T-helper 1 cell treated with Interleukin-12 subunit alpha and Interleukin-12 subunit beta and Interleukin-4 antibody, amounts not matched to agents 30 μg/mL and 1 μg/mL, for 36 hours (primary cell): ENCODE data around the gene PTRH2.
"Not testable (repeated sequence)": the region's sequence is repeated elsewhere in the genome, so short reads cannot be mapped to it uniquely, and the experiment has no call there.

Experiments
- H3K27ac Mint-ChIP-seq: one replicate; pipeline ENCODE4 v1.8.0; 2021; ENCODE audit warnings: mild to moderate bottlenecking, mixed read lengths
- H3K27me3 Mint-ChIP-seq: one replicate; pipeline ENCODE4 v1.8.0; 2021; ENCODE audit warnings: low read depth, mixed read lengths
- H3K36me3 Mint-ChIP-seq: one replicate; pipeline ENCODE4 v1.8.0; 2021; ENCODE audit warnings: low read depth, mixed read lengths
- H3K4me1 Mint-ChIP-seq: one replicate; pipeline ENCODE4 v1.8.0; 2021; ENCODE audit warnings: low read depth, mixed read lengths
- H3K4me3 Mint-ChIP-seq: one replicate; pipeline ENCODE4 v1.8.0; 2021; ENCODE audit warnings: mild to moderate bottlenecking, moderate library complexity, mixed read lengths
- H3K9me3 Mint-ChIP-seq: one replicate; pipeline ENCODE4 v1.8.0; 2021; ENCODE audit warnings: mixed read lengths

PTRH2 gene

DNA sequence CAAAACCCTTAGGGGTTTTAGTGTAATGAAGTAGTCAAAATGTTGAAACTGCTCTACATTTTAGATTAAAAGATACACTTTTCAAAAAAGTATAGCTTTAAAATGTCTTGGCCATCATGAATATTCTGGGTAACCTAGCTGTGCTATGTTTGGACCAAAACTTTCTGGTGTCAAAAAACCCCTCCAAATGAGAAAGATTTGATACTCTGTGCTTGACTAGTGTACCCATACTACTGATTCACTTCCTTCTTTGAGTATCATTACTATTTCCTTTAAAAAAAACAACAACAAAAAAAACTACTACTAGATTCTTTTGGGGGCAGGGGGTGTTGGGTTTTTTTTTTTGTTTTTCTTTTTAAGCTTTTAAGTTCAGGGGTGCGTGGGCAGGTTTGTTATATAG, 37.3 kb downstream of the PTRH2 start:
- H3K4me1 Mint-ChIP-seq = peaks cover 20% of the 10 kb centered on the region
- H3K9me3 Mint-ChIP-seq = no peaks in the 10 kb centered on the region
- no peaks in the 10 kb centered on the region for H3K27me3 Mint-ChIP-seq
- H3K4me3 Mint-ChIP-seq = no peak overlapping the region
- H3K27ac Mint-ChIP-seq = peak overlapping the region; percentile 13
- H3K36me3 Mint-ChIP-seq = peaks cover 42% of the 10 kb centered on the region

- Mint-ChIP-seq H3K36me3 (peaks cover 42% of the 10 kb centered on the region), H3K27me3 (no peaks in the 10 kb centered on the region), H3K27ac (no peak overlapping the region), H3K4me3 (no peak overlapping the region), H3K9me3 (no peaks in the 10 kb centered on the region), H3K4me1 (peaks cover 20% of the 10 kb centered on the region)
Measured at GRCh38 chr17:59669411-59669810, 37.8 kb downstream of the PTRH2 start.

DNA sequence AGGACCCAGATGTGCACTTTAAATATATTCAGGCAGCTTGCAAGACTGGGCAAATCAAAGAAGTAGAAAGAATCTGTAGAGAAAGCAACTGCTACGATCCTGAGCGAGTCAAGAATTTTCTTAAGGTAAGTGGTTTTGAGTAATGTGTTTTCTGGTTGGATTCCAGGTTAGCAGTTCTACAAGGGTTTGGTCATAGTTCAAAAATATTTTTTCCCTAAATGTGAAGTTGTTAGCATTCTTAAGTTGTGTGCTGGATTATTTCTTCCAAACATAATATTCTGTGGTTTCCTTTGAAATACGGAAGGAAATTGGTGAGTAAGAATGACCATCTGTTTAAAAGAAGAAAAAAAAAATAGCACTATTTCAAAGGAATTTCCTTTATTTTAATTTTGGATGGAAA, 38.4 kb downstream of the PTRH2 start:
- Mint-ChIP-seq H3K36me3 (peaks cover 44% of the 10 kb centered on the region), H3K27me3 (no peaks in the 10 kb centered on the region), H3K27ac (no peak overlapping the region), H3K4me3 (no peak overlapping the region), H3K9me3 (no peaks in the 10 kb centered on the region), H3K4me1 (peaks cover 20% of the 10 kb centered on the region)

GRCh38 chr17:59666235-59666634, 41.0 kb downstream of the PTRH2 start:
- H3K9me3 Mint-ChIP-seq = no peaks in the 10 kb centered on the region
- peaks cover 12% of the 10 kb centered on the region for H3K4me1 Mint-ChIP-seq
- no peak overlapping the region for H3K27ac Mint-ChIP-seq
- peaks cover 44% of the 10 kb centered on the region for H3K36me3 Mint-ChIP-seq
- H3K27me3 Mint-ChIP-seq = no peaks in the 10 kb centered on the region
- H3K4me3 Mint-ChIP-seq = no peak overlapping the region

- H3K27me3 Mint-ChIP-seq, H3K27ac Mint-ChIP-seq: not testable (repeated sequence)
- H3K36me3 Mint-ChIP-seq = peaks cover 44% of the 10 kb centered on the region
Measured at GRCh38 chr17:59656624-59657023, 50.6 kb downstream of the PTRH2 start.

DNA sequence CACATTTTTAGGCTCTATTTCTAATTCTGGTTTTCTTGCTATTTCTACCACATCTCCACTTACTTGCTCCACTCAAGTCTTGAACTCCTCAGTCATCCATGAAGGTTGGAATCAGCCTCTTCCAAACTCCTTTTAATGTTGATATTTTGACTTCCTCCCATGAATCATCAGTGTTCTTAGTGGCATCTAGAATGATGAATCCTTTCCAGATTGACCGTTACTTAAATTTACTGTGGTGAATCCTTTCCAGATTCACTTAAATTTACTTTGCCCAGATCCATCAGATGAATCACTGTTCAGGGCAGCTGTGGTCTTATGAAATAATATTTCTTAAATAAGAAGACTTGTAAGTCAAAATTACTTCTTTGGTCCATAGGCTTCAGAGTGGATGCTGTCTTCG, 55.1 kb downstream of the PTRH2 start:
- peaks cover 51% of the 10 kb centered on the region for H3K36me3 Mint-ChIP-seq
- H3K27ac Mint-ChIP-seq = no peak overlapping the region
- peaks cover 27% of the 10 kb centered on the region for H3K4me1 Mint-ChIP-seq
- H3K27me3 Mint-ChIP-seq = no peaks in the 10 kb centered on the region
- no peak overlapping the region for H3K4me3 Mint-ChIP-seq
- no peaks in the 10 kb centered on the region for H3K9me3 Mint-ChIP-seq

More at GRCh38 chr17:59656624-59657023, 50.6 kb downstream of the PTRH2 start:
- not testable (repeated sequence) for H3K4me3 Mint-ChIP-seq, H3K9me3 Mint-ChIP-seq
- H3K4me1 Mint-ChIP-seq = peaks cover 11% of the 10 kb centered on the region

DNA sequence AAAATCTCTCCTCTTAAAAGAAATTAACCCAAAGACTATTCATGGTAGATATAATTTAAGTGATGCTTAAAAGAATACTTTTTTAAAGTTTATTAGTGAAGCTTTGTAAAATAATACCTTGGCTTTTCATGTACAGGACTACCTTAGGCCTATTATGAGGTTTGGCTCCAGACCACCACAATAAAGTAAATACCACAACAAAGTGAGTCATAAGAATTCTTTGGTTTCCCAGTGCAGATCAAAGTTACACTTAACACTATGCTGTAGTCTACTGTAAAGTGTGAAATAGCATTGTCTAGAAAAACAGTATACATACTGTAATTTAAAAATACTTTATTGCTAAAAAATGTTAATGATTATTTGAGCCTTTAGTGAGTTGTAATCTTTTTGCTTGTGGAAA, 55.9 kb downstream of the PTRH2 start:
- H3K4me1 Mint-ChIP-seq = peaks cover 30% of the 10 kb centered on the region

GRCh38 chr17:59650642-59651041, 56.6 kb downstream of the PTRH2 start:
- H3K36me3 Mint-ChIP-seq = peaks cover 54% of the 10 kb centered on the region
- H3K4me1 Mint-ChIP-seq = peaks cover 29% of the 10 kb centered on the region
- no peak overlapping the region for H3K4me3 Mint-ChIP-seq
- peak overlapping the region; percentile 8 for H3K27ac Mint-ChIP-seq
- H3K27me3 Mint-ChIP-seq = no peaks in the 10 kb centered on the region
- H3K9me3 Mint-ChIP-seq = no peaks in the 10 kb centered on the region

More for the DNA sequence above, 55.9 kb downstream of the PTRH2 start:
- Mint-ChIP-seq H3K4me3 (no peak overlapping the region), H3K27ac (no peak overlapping the region), H3K27me3 (no peaks in the 10 kb centered on the region), H3K9me3 (no peaks in the 10 kb centered on the region), H3K36me3 (peaks cover 58% of the 10 kb centered on the region)

DNA sequence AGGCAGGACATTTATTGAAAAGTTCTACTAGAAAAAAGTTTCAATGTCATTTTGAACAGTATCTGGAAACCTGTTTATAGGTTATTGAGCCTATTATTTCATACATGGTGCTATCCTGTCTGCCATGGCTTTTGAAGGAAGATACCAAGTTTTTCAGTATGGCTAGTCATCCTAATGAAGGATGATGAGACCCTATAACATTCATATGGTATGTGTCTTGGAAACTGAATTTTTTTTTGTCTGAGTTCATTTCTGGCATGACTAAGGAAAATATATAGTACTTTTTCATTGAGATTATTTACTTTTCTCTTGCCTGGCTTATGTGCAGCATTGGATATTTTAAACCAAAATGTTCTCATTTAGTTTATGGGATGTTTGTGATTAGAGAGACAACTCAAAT, 57.3 kb downstream of the PTRH2 start:
- Mint-ChIP-seq H3K27ac (no peak overlapping the region), H3K9me3 (no peaks in the 10 kb centered on the region), H3K27me3 (no peaks in the 10 kb centered on the region), H3K4me3 (no peak overlapping the region), H3K36me3 (peaks cover 50% of the 10 kb centered on the region), H3K4me1 (peaks cover 29% of the 10 kb centered on the region)
